Stimulated activated CD8-positive, alpha-beta memory T cell treated with anti-CD3 and anti-CD28 coated beads, Interleukin-7, amount 100 ng/mL, for 48 hours (primary cell): ENCODE results near the gene OAS3.
"Not testable (repeated sequence)": the region's sequence is repeated elsewhere in the genome, so short reads cannot be mapped to it uniquely, and the experiment has no call there.

Source experiments
- DNase-seq, 2 donors: peaks; one replicate each; pipeline ENCODE4 v3.0.0-alpha.2; 2020; ENCODE audit warnings: low read depth in 1 of 2; ENCODE audit errors: extremely low read depth in 1 of 2

OAS3 gene

DNA sequence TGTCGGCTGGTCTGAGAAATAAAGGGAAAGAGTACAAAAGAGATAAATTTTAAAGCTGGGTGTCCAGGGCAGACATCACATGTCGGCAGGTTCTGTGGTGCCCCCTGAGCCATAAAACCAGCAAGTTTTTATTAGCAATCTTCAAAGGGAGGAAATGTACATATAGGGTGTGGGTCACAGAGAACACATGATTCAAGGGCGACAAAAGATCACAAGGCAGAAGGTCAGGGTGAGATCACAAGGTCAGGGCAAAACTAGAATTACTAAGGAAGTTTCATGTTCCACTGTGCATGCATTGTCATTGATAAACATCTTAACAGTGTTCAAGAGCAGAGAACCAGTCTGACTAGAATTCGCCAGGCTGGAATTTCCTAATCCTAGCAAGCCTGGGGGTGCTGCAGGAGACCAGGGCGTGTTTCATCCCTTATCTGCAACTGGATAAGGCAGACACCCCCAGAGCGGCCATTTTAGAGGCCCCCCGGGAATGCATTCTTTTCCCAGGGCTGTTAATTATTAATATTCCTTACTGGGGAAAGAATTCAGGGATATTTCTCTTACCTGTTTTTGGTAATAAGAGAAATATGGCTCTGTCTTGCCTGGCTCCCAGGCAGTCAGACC, 11.7 kb upstream of the OAS3 start:
- DNase-seq, result not testable (repeated sequence)

DNA sequence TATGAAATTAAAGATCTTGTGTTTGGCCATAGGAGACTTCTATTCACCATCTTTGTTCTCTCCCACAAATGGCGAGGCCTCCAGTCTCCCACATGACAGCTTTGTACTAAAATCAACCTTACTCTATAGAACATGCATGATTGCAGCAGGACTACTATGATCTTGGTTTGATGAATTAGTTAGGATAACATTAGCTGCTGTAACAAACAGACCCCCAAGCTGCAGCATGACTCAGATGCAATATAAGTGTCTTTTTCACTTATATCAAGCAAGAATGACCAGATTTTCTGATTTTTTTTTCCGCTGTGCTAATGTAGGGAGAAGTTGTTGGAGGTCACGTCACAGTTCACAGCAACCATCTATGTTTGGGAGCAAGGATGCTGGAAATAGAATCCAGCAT, 10.8 kb upstream of the OAS3 start:
- DNase-seq, result no peak

GRCh38 chr12:112927925-112928324, 10.3 kb upstream of the OAS3 start:
- no peak for DNase-seq

GRCh38 chr12:112928978-112929377, 9.3 kb upstream of the OAS3 start:
- DNase-seq, result no peak

- no peak for DNase-seq
Measured at GRCh38 chr12:112929715-112930114, 8.6 kb upstream of the OAS3 start.

- no peak for DNase-seq
Measured at GRCh38 chr12:112930350-112930749, 7.9 kb upstream of the OAS3 start.

- no peak for DNase-seq
Measured at GRCh38 chr12:112932485-112933128, 5.7 kb upstream of the OAS3 start.

GRCh38 chr12:112933129-112933505, 5.2 kb upstream of the OAS3 start:
- DNase-seq, result no peak

GRCh38 chr12:112936264-112936663, 2.0 kb upstream of the OAS3 start:
- no peak for DNase-seq

DNA sequence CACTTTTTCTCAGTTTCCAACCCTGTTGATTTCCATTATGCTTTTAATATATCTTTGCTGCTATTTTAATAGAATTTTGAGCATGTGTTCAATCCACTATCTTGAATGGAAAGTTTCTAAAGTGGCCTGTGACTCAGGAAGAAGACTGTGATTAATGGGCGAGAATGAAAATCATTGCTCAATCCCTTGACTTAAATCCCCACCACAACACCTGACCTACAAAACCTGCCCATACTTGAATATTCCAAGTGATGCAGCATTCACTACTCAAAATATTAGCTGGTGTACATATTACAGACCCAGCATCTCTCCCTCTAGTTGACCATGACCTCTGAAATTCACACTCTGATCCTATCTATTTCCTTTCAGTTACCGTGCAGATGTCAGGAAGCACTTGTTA, 1.3 kb upstream of the OAS3 start:
- no peak for DNase-seq

GRCh38 chr12:112938751-112939150, 477 bp downstream of the OAS3 start:
- DNase-seq, result no peak

- no peak for DNase-seq
Measured at GRCh38 chr12:112939761-112940381, 1.6 kb downstream of the OAS3 start.

DNA sequence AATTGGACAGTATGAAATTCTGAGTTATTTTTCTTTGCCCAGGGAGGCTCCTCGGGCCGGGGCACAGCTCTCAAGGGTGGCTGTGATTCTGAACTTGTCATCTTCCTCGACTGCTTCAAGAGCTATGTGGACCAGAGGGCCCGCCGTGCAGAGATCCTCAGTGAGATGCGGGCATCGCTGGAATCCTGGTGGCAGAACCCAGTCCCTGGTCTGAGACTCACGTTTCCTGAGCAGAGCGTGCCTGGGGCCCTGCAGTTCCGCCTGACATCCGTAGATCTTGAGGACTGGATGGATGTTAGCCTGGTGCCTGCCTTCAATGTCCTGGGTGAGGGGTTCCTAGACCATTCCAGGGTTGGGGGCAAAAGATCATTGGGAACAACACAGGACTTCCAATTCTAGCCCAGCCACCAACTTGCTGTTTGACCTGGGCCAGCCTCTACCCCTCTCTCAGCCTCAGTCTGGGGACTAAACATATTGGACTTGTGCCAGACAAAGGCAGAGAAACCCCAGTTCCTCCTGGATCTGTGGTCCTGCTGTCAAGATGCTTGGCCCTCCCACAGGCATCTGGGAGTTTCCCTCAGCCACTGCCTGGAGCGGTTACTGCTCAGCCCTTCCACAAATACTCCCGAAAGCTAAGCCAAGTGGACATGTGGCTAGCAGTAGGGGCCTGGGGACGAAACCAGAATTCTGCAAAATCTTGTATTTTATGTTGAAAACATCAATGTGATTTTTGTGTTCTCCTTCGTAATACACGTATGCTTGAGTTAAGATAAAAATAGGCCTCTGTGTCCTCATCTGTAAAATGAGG, 3.5 kb downstream of the OAS3 start:
- DNase-seq, result no peak

- DNase-seq, result no peak
Measured at GRCh38 chr12:112942572-112942971, 4.3 kb downstream of the OAS3 start.

DNA sequence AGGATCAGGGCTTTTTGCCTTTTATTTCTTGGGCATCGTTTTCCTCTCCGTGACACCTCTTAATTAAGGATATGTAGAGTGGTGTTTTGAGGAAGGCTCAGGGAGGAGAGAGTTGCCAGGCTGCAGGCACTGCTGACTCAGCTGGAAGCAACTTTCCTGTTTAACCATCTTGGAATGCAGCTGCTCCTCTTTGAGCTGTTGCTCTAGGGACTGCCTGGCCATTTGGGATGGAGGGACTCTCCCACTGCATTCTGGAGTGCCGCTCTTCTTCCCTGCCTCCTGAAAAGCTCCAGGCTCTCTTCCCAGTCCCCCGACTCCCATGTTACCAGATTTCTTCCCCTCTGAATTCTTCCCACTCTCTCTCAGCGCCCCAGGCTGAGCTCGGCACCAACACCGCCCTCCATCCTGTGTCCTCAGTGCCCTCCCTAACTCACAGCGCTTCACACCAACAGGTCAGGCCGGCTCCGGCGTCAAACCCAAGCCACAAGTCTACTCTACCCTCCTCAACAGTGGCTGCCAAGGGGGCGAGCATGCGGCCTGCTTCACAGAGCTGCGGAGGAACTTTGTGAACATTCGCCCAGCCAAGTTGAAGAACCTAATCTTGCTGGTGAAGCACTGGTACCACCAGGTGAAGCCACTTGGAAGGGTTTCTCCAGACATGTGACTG, 5.9 kb downstream of the OAS3 start:
- DNase-seq, result no peak

DNA sequence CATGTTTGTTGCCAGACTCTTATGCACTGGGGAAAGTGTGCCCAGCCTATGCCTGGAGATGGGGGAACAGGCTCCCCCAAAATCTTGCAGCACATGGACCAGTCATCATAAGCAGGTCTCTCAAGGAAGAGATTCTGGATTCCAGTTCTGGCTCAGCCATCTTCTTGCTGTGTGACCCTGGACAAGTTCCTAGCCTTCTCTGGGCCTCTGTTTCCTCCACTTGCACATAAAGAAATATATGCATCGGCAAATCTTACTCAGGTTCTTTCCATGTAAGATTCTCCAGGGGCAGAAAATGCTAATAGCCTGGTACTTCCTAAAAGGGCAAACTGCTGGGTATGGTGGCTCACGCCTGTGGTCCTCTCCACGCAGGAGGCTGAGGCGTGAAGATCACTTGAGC, 7.2 kb downstream of the OAS3 start:
- no peak for DNase-seq

- DNase-seq, result no peak
Measured at GRCh38 chr12:112946236-112947000, 8.1 kb downstream of the OAS3 start.

DNA sequence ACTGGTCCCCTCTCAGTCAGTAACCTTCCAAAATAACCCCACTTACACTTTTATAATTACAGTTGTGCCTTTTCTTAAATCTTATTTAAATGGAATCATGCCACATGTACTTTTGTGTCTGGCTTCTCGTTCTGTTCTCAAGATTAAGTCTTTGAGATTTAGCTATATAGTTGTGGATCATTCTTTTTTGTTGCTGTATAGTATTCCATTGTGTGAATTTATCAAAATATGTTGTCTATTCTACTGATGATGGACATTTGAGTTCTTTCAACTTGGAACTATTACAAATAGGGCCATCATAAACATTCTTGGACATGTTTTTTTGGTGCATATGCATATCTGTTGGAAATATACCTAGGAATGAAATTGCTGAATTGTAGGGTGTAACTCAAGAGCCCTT, 9.0 kb downstream of the OAS3 start:
- no peak for DNase-seq

GRCh38 chr12:112947761-112948160, 9.5 kb downstream of the OAS3 start:
- DNase-seq, result no peak

DNA sequence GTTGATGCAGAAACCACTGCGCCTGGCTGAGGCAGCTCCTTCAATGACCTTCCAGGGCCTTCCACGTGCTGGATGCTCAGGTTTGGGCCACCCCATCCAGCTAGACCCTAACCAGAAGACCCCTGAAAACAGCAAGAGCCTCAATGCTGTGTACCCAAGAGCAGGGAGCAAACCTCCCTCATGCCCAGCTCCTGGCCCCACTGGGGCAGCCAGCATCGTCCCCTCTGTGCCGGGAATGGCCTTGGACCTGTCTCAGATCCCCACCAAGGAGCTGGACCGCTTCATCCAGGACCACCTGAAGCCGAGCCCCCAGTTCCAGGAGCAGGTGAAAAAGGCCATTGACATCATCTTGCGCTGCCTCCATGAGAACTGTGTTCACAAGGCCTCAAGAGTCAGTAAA, 10.5 kb downstream of the OAS3 start:
- no peak for DNase-seq
